Neural cell (in vitro differentiated cells): ENCODE data around the gene RSPH1. TPM values are rescaled to one million over a fixed set of nuclear protein-coding genes. Genes with fewer than 3 reads are reported as not detected.

Experiments
- H2AFZ ChIP-seq: fragments of 200-600, 300-800 bp; sonication (generic), shearing (Covaris generic); 2 replicates; pipeline ENCODE4 v1.6.0; 2014; ENCODE audit warnings: low read depth, mild to moderate bottlenecking, antibody characterized with exemption, low read length, moderate library complexity
- H3F3A ChIP-seq: fragments of 200-600 bp; shearing (Covaris generic); 2 replicates; pipeline ENCODE4 v1.6.1; 2016; ENCODE audit warnings: mild to moderate bottlenecking, moderate library complexity, mixed read lengths, antibody characterized with exemption, low read length; ENCODE audit not compliant: insufficient read depth, poor library complexity, severe bottlenecking
- H3K27ac ChIP-seq: fragments of 200-600, 300-800 bp; sonication (generic), shearing (Covaris generic); 2 replicates; pipeline ENCODE4 v1.5.1; 2014; ENCODE audit warnings: mild to moderate bottlenecking, low read length, moderate library complexity
- H3K27me3 ChIP-seq: fragments of 300-800, 200-600 bp; sonication (generic), shearing (Covaris generic); 2 replicates; pipeline ENCODE4 v1.6.0; 2014; ENCODE audit warnings: mild to moderate bottlenecking, low read depth, low read length, moderate library complexity; ENCODE audit not compliant: insufficient read depth
- H3K36me3 ChIP-seq: fragments of 300-800, 200-600 bp; sonication (generic), shearing (Covaris generic); 2 replicates; pipeline ENCODE4 v1.5.1; 2014; ENCODE audit warnings: mild to moderate bottlenecking, antibody characterized with exemption, low read length, moderate library complexity; ENCODE audit not compliant: insufficient read depth
- H3K4me2 ChIP-seq: fragments of 300-800, 200-600 bp; sonication (generic), shearing (Covaris generic); 2 replicates; pipeline ENCODE4 v1.6.0; 2014; ENCODE audit warnings: mild to moderate bottlenecking, low read length
- H3K4me3 ChIP-seq: fragments of 300-800, 200-600 bp; sonication (generic), shearing (Covaris generic); 2 replicates; pipeline ENCODE4 v1.5.1; 2014; ENCODE audit warnings: mild to moderate bottlenecking, low read length, moderate library complexity
- H3K79me2 ChIP-seq: fragments of 200-600 bp; shearing (Covaris generic); replicated peaks from 2 replicates; pipeline ENCODE4 v1.6.0; 2014; ENCODE audit warnings: mild to moderate bottlenecking, low read length, moderate library complexity; ENCODE audit not compliant: insufficient read depth
- H3K9ac ChIP-seq: fragments of 300-800, 200-600 bp; sonication (generic), shearing (Covaris generic); 2 replicates; pipeline ENCODE4 v1.6.1; 2016; ENCODE audit warnings: mild to moderate bottlenecking, low read length, mixed read lengths
- H3K9me2 ChIP-seq: fragments of 200-600 bp; shearing (Covaris generic); 2 replicates; pipeline ENCODE4 v1.6.1; 2016; ENCODE audit warnings: mild to moderate bottlenecking, low read length, mixed read lengths; ENCODE audit not compliant: insufficient read depth
- H3K9me3 ChIP-seq: fragments of 200-600, 300-800 bp; sonication (generic), shearing (Covaris generic); 2 replicates; pipeline ENCODE4 v1.6.1; 2016; ENCODE audit warnings: mild to moderate bottlenecking, mixed run types, low read length, moderate library complexity, mixed read lengths
- H4K20me1 ChIP-seq: fragments of 200-600 bp; shearing (Covaris generic); 2 replicates; pipeline ENCODE4 v1.6.1; 2016; ENCODE audit warnings: mild to moderate bottlenecking, mixed run types; ENCODE audit not compliant: insufficient read depth
- CTCF ChIP-seq: fragments of 450-650 bp; IDR thresholded peaks from 2 replicates; pipeline ENCODE4 v1.5.1; 2014; ENCODE audit warnings: antibody characterized with exemption, mild to moderate bottlenecking, moderate library complexity; ENCODE audit not compliant: poor library complexity, severe bottlenecking
- EP300 ChIP-seq: fragments of 450-650 bp; conservative IDR thresholded peaks from 2 replicates; pipeline ENCODE4 v1.6.1; 2014; ENCODE audit warnings: antibody characterized with exemption, mild to moderate bottlenecking, moderate library complexity; ENCODE audit not compliant: poor library complexity, severe bottlenecking
- EZH2 ChIP-seq: fragments of 200-600, 300-800 bp; shearing (Covaris generic), sonication (generic); IDR thresholded peaks from 2 replicates; pipeline ENCODE4 v1.6.1; 2014; ENCODE audit warnings: antibody characterized with exemption, low read length, borderline replicate concordance, mild to moderate bottlenecking; ENCODE audit not compliant: insufficient read depth, poor library complexity, severe bottlenecking
- MXI1 ChIP-seq: fragments of 450-650 bp; conservative IDR thresholded peaks from 2 replicates; pipeline ENCODE4 v1.6.1; 2014; ENCODE audit warnings: antibody characterized with exemption, mild to moderate bottlenecking; ENCODE audit not compliant: poor library complexity, severe bottlenecking
- POLR2AphosphoS5 ChIP-seq: IDR thresholded peaks from 2 replicates; pipeline ENCODE4 v1.6.1; 2012
- RAD21 ChIP-seq: fragments of 450-650 bp; conservative IDR thresholded peaks from 2 replicates; pipeline ENCODE4 v1.6.1; 2014; ENCODE audit warnings: antibody characterized with exemption, mild to moderate bottlenecking, moderate library complexity
- REST ChIP-seq: IDR thresholded peaks from 2 replicates; pipeline ENCODE4 v1.6.1; 2012; ENCODE audit warnings: borderline replicate concordance
- SMC3 ChIP-seq: fragments of 450-650 bp; conservative IDR thresholded peaks from 2 replicates; pipeline ENCODE4 v1.6.1; 2014; ENCODE audit warnings: antibody characterized with exemption, mild to moderate bottlenecking, moderate library complexity; ENCODE audit not compliant: poor library complexity
- TAF1 ChIP-seq: IDR thresholded peaks from 2 replicates; pipeline ENCODE4 v1.6.1; 2012; ENCODE audit warnings: low read depth
- polyA plus RNA-seq: library from polyadenylated mRNA; depleted of rRNA; stranded (reverse); fragments of >200 nt; gene quantifications from 2 replicates; pipeline ENCODE4 v1.2.3, GENCODE V29; 2014

The RSPH1 gene
- polyA plus RNA-seq, 1 donor from 2014 or later: 1.3 TPM

- Histone ChIP-seq H3K79me2 (no peaks in the 10 kb centered on the region), H2AFZ (no peak overlapping the region), H3K9me3 (no peaks in the 10 kb centered on the region), H3K27me3 (no peaks in the 10 kb centered on the region), H3K9ac (no peak overlapping the region), H3K36me3 (no peaks in the 10 kb centered on the region), H3K27ac (no peak overlapping the region), H3K9me2 (no peaks in the 10 kb centered on the region), H3F3A (no peaks in the 10 kb centered on the region), H3K4me3 (no peak overlapping the region), H4K20me1 (no peaks in the 10 kb centered on the region), H3K4me2 (no peak overlapping the region)
- TF ChIP-seq TAF1 (no peak), CTCF (no peak), POLR2AphosphoS5 (no peak), EZH2 (no peak), SMC3 (no peak), EP300 (no peak), RAD21 (no peak), REST (no peak), MXI1 (no peak)
Observed at GRCh38 chr21:42451941-42452340, 44.1 kb downstream of the RSPH1 start.

GRCh38 chr21:42448686-42449085 is 47.3 kb downstream of the RSPH1 start:
- Histone ChIP-seq H3K9me3 (no peaks in the 10 kb centered on the region), H3K4me3 (no peak overlapping the region), H3K27ac (no peak overlapping the region), H3K9me2 (no peaks in the 10 kb centered on the region), H3K9ac (no peak overlapping the region), H2AFZ (no peak overlapping the region), H3K27me3 (no peaks in the 10 kb centered on the region), H3K36me3 (no peaks in the 10 kb centered on the region), H3K79me2 (no peaks in the 10 kb centered on the region), H3F3A (no peaks in the 10 kb centered on the region), H4K20me1 (no peaks in the 10 kb centered on the region), H3K4me2 (no peak overlapping the region)
- TF ChIP-seq EP300 (no peak), RAD21 (no peak)

- no peak overlapping the region for H2AFZ ChIP-seq
- no peaks in the 10 kb centered on the region for H3K36me3 ChIP-seq
- no peaks in the 10 kb centered on the region for H3K27me3 ChIP-seq
Observed at GRCh38 chr21:42447732-42448131, 48.3 kb downstream of the RSPH1 start.

More at GRCh38 chr21:42447732-42448131, 48.3 kb downstream of the RSPH1 start:
- no peaks in the 10 kb centered on the region for H3F3A ChIP-seq
- no peak overlapping the region for H3K4me3 ChIP-seq
- H3K9me2 ChIP-seq: no peaks in the 10 kb centered on the region
- TF ChIP-seq MXI1 (no peak), POLR2AphosphoS5 (no peak), TAF1 (no peak), SMC3 (no peak), RAD21 (no peak), REST (no peak), EZH2 (no peak)
- H3K9ac ChIP-seq: no peak overlapping the region
- no peaks in the 10 kb centered on the region for H4K20me1 ChIP-seq
- no peaks in the 10 kb centered on the region for H3K9me3 ChIP-seq
- no peak overlapping the region for H3K4me2 ChIP-seq
- H3K27ac ChIP-seq: no peak overlapping the region
- H3K79me2 ChIP-seq: no peaks in the 10 kb centered on the region
